Right renal pelvis (tissue), 4 donors: ENCODE results near the gene CNDP2. TPM values are rescaled to one million over a fixed set of nuclear protein-coding genes. Genes with fewer than 3 reads are reported as not detected.
"Not testable (repeated sequence)": the region's sequence is repeated elsewhere in the genome, so short reads cannot be mapped to it uniquely, and the experiment has no call there.

Experiments used
- DNase-seq, 4 donors: peaks; one replicate each; pipeline ENCODE4 v3.0.0-alpha.2; 2013; ENCODE audit warnings: low read depth in 4 of 4, low spot score in 3 of 4, missing footprints in 1 of 4
- polyA plus RNA-seq, 4 donors: library from polyadenylated mRNA; unstranded; fragments of 120-200 nt; gene quantifications; one replicate each; pipeline ENCODE4 v1.2.1, GENCODE V29; 2013; ENCODE audit not compliant: insufficient read length in 4 of 4

Gene CNDP2
- polyA plus RNA-seq, 4 donors, result 263 to 289 (median 279) TPM

GRCh38 chr18:74498712-74499627 lies 2.8 kb downstream of the CNDP2 start:
- no peak for DNase-seq

DNA sequence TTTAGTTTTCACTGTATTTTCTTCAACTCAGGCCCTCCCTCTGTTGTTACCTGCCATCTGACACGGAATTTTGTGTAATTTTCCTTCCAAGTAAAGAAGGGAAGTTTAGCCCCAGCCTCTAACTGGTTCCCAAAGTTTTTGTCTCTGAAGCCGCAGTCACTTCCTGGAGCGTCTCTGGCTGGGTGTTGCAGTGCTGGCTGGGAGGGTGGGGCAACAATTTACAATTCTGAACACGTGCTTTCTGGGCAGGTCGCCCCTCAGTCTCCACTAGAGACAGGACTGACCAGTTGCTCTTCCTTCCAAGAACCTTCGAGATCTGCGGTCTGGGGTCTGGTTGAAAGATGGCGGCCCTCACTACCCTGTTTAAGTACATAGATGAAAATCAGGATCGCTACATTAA lies 3.5 kb downstream of the CNDP2 start:
- DNase-seq, result no peak

DNA sequence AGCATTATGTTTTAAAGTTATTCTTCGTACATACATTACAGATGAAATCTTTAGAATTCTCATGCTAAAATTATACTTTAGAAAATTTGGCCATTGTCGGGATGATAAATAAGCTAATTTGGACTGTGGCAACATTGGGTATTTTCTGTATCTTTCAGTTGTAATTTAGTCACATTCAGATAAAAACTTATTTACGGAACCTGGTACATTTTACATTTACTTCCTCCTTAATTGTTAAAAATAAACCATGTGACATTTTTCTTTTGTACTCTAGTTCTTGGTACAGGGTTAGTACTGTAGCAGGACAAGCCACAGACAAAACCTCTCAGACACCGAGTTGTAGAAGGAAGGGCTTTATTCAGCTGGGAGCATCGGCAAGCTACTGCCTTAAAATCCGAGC lies 4.2 kb downstream of the CNDP2 start:
- DNase-seq, result no peak

- DNase-seq, result not testable (repeated sequence)
Measured at GRCh38 chr18:74500774-74501173, 4.6 kb downstream of the CNDP2 start.

GRCh38 chr18:74501386-74501785 lies 5.2 kb downstream of the CNDP2 start:
- DNase-seq, result no peak

DNA sequence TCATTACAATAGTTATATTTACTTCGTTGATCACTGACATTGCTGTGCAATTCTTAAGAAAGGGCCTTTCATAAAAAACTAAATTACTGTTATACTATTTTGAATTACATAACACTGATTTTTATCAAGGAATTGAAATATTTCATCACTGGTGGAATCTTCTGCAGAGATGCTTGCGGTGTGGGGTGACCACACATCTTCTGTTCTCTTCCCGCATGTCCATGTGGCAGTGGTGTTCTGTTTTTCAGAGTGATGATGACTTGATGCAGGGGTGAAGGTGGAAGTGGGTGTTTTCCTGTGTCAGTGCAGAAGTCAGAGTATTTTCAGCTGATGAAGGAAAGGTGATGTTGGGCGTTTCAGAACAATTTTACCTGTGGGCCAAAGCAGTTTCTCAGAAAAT lies 7.0 kb downstream of the CNDP2 start:
- DNase-seq, result no peak

- DNase-seq, result no peak
Measured at GRCh38 chr18:74505776-74506175, 9.6 kb downstream of the CNDP2 start.

GRCh38 chr18:74506448-74507084 lies 10.4 kb downstream of the CNDP2 start:
- no peak for DNase-seq

GRCh38 chr18:74507097-74507881 lies 11.1 kb downstream of the CNDP2 start:
- no peak for DNase-seq

- DNase-seq, result no peak
Measured at GRCh38 chr18:74507927-74508326, 11.8 kb downstream of the CNDP2 start.

DNA sequence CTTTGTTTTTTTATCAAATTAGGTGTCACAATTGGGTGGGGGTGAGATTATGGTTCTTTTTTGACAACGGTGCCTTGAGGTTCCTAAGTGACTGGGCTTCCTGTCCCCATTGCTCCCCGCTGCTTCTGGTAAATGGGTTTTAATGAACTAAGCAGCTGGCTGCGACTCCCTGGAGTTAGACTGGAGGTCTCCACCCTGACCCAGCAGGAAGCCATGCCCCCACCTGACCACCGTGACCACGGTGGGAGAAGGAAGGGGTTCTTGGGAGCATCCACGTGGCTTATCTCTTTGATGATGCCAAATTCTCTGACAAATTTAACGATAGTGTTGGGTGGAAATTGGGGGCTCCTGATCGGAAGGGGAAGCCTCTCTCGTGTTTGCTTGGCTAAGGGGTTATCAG lies 12.2 kb downstream of the CNDP2 start:
- no peak for DNase-seq

- DNase-seq, result no peak
Measured at GRCh38 chr18:74508821-74509225, 12.7 kb downstream of the CNDP2 start.

- no peak for DNase-seq
Measured at GRCh38 chr18:74509856-74510769, 13.9 kb downstream of the CNDP2 start.

DNA sequence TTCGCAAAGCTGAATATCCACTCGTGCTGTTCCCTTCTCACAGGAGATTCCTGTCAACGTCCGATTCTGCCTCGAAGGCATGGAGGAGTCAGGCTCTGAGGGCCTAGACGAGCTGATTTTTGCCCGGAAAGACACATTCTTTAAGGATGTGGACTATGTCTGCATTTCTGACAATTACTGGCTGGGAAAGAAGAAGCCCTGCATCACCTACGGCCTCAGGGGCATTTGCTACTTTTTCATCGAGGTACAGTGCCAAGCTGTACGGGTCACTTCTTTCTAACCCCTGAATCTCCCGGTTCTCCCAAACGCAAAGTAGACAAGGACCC lies 14.6 kb downstream of the CNDP2 start:
- no peak for DNase-seq

DNA sequence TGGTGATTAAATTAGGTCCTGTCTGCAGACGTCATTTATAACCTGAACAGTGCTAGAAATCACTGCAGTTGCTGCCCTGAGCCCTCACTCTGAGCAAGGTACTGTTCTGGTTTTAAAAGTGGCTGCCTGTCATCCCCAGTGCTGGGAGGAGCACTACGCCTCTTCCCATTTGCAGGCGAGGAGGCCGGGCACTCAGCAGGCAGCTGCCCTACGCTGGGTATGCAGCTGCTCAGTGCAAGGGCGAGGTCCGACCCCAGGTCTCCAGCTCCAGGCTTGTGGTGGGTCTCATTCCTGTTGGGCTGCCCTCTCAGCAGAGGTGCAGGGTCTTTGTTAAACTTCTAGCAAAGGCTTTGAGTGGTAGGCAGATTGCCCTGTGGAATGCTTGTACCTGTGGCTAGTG lies 15.7 kb downstream of the CNDP2 start:
- no peak for DNase-seq

- no peak for DNase-seq
Measured at GRCh38 chr18:74512321-74513053, 16.3 kb downstream of the CNDP2 start.

- no peak for DNase-seq
Measured at GRCh38 chr18:74513149-74513882, 17.2 kb downstream of the CNDP2 start.

GRCh38 chr18:74513883-74514205 lies 17.7 kb downstream of the CNDP2 start:
- no peak for DNase-seq

DNA sequence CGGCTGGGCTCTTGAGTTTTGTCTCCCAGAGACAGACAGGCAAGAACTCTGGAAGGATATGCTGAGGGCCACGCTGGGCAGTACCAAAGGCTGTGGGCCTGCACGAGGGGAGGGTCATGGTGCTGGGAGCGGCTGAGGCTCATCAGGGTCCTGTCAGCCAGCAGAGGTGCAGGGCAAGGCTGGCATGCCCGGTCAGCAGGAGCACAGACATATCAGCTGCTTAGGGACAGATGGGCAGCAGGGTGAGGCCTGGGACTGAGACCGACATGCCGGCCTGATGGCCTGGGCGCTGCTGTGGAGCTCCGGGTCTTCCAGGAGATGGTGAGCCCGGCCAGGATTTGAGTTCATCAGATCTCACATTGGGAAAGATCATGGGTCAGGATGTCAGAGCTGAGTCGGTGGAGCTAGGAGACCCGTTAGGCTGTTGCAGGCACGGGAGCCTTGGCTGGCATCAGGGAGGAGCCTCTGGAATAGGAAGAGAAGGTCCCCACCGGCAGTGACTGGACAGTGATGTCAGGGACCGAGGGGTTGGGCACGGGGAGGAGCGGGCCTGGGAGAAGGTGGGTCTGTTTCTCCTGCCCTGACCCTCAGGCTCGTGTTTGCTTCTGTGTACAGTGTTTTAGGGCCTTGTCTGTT lies 18.8 kb downstream of the CNDP2 start:
- DNase-seq, result no peak
